CD14-positive monocyte (primary cell): ENCODE data around the gene FGF5. TPM values are rescaled to one million over a fixed set of nuclear protein-coding genes. Genes with fewer than 3 reads are reported as not detected.

Source experiments
- DNase-seq, 3 donors: peaks; one replicate each; pipeline ENCODE4 v3.0.0-alpha.2; 2011 to 2022
- H2AFZ ChIP-seq: 2 replicates; pipeline ENCODE4 v1.6.0; 2012; ENCODE audit warnings: mild to moderate bottlenecking, low read depth, low read length, inconsistent platforms; ENCODE audit not compliant: insufficient read depth, poor library complexity, severe bottlenecking
- H3K27ac ChIP-seq, 2 donors: 1 replicate in 1 of 2; 2 replicates in 1 of 2; pipeline ENCODE4 v1.5.1; 2012 to 2013; ENCODE audit warnings: low read length in 2 of 2, control low read depth in 1 of 2, inconsistent platforms in 1 of 2, low read depth in 1 of 2, mild to moderate bottlenecking in 1 of 2
- H3K27me3 ChIP-seq, 2 donors: one replicate each; pipeline versions ENCODE4 v1.6.0 to v1.6.1; 2011 to 2013; ENCODE audit warnings: low read length in 2 of 2; ENCODE audit not compliant: control insufficient read depth in 2 of 2, insufficient read depth in 2 of 2
- H3K36me3 ChIP-seq, 2 donors: replicated peaks in 1 of 2; 1 replicate in 1 of 2; 2 replicates in 1 of 2; pipeline versions ENCODE4 v1.5.1 to v1.6.1; 2012 to 2013; ENCODE audit warnings: low read length in 2 of 2, control low read depth in 1 of 2, inconsistent platforms in 1 of 2, mild to moderate bottlenecking in 1 of 2; ENCODE audit not compliant: insufficient read depth in 2 of 2, control insufficient read depth in 1 of 2
- H3K4me1 ChIP-seq, 2 donors: 1 replicate in 1 of 2; 2 replicates in 1 of 2; pipeline versions ENCODE4 v1.5.1 to v1.6.1; 2012 to 2013; ENCODE audit warnings: low read length in 2 of 2, control low read depth in 1 of 2, inconsistent platforms in 1 of 2, mild to moderate bottlenecking in 1 of 2, moderate library complexity in 1 of 2; ENCODE audit not compliant: insufficient read depth in 2 of 2, control insufficient read depth in 1 of 2
- H3K4me2 ChIP-seq: replicated peaks from 2 replicates; pipeline ENCODE3; 2012; ENCODE audit warnings: low read length, moderate library complexity, mild to moderate bottlenecking; ENCODE audit not compliant: poor library complexity, severe bottlenecking; ENCODE audit errors: extremely low read depth
- H3K4me3 ChIP-seq, 3 experiments: fragments of 200-600 bp in 1 of 3; sonication (generic) in 1 of 3; replicated peaks in 1 of 3; 1 replicate in 2 of 3; 2 replicates in 1 of 3; pipeline ENCODE4 v1.5.1; 2011 to 2013; ENCODE audit warnings: low read length in 3 of 3, mild to moderate bottlenecking in 3 of 3, control low read depth in 2 of 3, low read depth in 2 of 3, inconsistent platforms in 1 of 3, moderate library complexity in 1 of 3
- H3K79me2 ChIP-seq: 2 replicates; pipeline ENCODE4 v1.6.0; 2012; ENCODE audit warnings: mild to moderate bottlenecking, control low read depth, inconsistent platforms, low read length, moderate library complexity; ENCODE audit not compliant: insufficient read depth
- H3K9ac ChIP-seq: 2 replicates; pipeline ENCODE4 v1.6.0; 2017; ENCODE audit warnings: low read length, mild to moderate bottlenecking; ENCODE audit not compliant: insufficient read depth, poor library complexity, severe bottlenecking
- H3K9me3 ChIP-seq, 2 donors: replicated peaks in 1 of 2; 1 replicate in 1 of 2; 2 replicates in 1 of 2; pipeline versions ENCODE4 v1.5.1 to v1.6.1; 2012 to 2013; ENCODE audit warnings: low read length in 2 of 2, control low read depth in 1 of 2; ENCODE audit not compliant: control insufficient read depth in 1 of 2, insufficient read depth in 1 of 2
- H4K20me1 ChIP-seq: 2 replicates; pipeline ENCODE4 v1.6.0; 2012; ENCODE audit warnings: mild to moderate bottlenecking, low read length, control low read depth, moderate library complexity; ENCODE audit not compliant: insufficient read depth
- H3K27ac Mint-ChIP-seq, 7 donors: one replicate each; pipeline ENCODE4 v1.8.0; 2020; ENCODE audit warnings: mild to moderate bottlenecking in 7 of 7, mixed read lengths in 7 of 7, moderate library complexity in 6 of 7, inconsistent platforms in 2 of 7
- H3K27me3 Mint-ChIP-seq, 3 donors: one replicate each; pipeline ENCODE4 v1.8.0; 2021 to 2022; ENCODE audit warnings: low read depth in 3 of 3, mild to moderate bottlenecking in 3 of 3, mixed read lengths in 3 of 3, moderate library complexity in 3 of 3, inconsistent platforms in 1 of 3
- H3K36me3 Mint-ChIP-seq, 2 donors: one replicate each; pipeline ENCODE4 v1.8.0; 2020; ENCODE audit warnings: mixed read lengths in 2 of 2, inconsistent platforms in 1 of 2, mild to moderate bottlenecking in 1 of 2
- H3K4me1 Mint-ChIP-seq: one replicate; pipeline ENCODE4 v1.8.0; 2020; ENCODE audit warnings: mild to moderate bottlenecking, mixed read lengths
- H3K4me3 Mint-ChIP-seq, 2 donors: one replicate each; pipeline ENCODE4 v1.8.0; 2020; ENCODE audit warnings: mild to moderate bottlenecking in 2 of 2, mixed read lengths in 2 of 2, moderate library complexity in 1 of 2
- H3K9me3 Mint-ChIP-seq, 7 donors: one replicate each; pipeline ENCODE4 v1.8.0; 2020 to 2022; ENCODE audit warnings: mixed read lengths in 7 of 7, mild to moderate bottlenecking in 6 of 7, moderate library complexity in 6 of 7, inconsistent platforms in 2 of 7
- WGBS: methylation state at CpG from one replicate; pipeline ENCODE4 v1.1.5; 2013; ENCODE audit warnings: missing lambda C conversion rate; ENCODE audit not compliant: insufficient coverage; 5-methylcytosine and 5-hydroxymethylcytosine counted together
- intact Hi-C, 2 donors: fragments of 100-400 bp; cut with micrococcal nuclease; formaldehyde crosslinking; loops; one replicate each; pipeline versions ENCODE4 v1.15.0 to v1.15.1; 2023
- polyA plus RNA-seq, 3 donors: library from polyadenylated mRNA; depleted of rRNA in 1 of 3; unstranded in 2 of 3; stranded (reverse) in 1 of 3; fragments of 300-500 nt in 2 of 3; fragments of >200 nt in 1 of 3; fragmentation: Illumina TruSeq in 2 of 3; gene quantifications; 1 replicate in 2 of 3; 2 replicates in 1 of 3; pipeline ENCODE4 v1.2.3, GENCODE V29; 2012 to 2021
- TF ChIP-seq, protein P1 (sequence below): fragments of 200-600 bp; IDR thresholded peaks from one replicate; pipeline ENCODE4 v1.8.0; 2022; ENCODE audit warnings: antibody characterized with exemption, mild to moderate bottlenecking

Gene FGF5
- polyA plus RNA-seq, 3 donors, result not detected

- intact Hi-C loops, result no loop called here
- WGBS, result 100% methylated on average over 1 of the region's 1 CpG
- no peaks in the 10 kb centered on the region for H3K36me3 ChIP-seq
- H2AFZ ChIP-seq, result no peak overlapping the region
- H3K36me3 Mint-ChIP-seq, result no peaks in the 10 kb centered on the region
- no peak overlapping the region for H3K4me2 ChIP-seq
- no peaks in the 10 kb centered on the region for H3K4me1 ChIP-seq
- H3K27ac Mint-ChIP-seq, result no peak overlapping the region
- H3K9ac ChIP-seq, result no peak overlapping the region
- no peak overlapping the region for H3K27ac ChIP-seq
- H3K9me3 ChIP-seq, result no peaks in the 10 kb centered on the region
- H3K4me3 ChIP-seq, result no peak overlapping the region
- H3K79me2 ChIP-seq, result no peaks in the 10 kb centered on the region
- no peaks in the 10 kb centered on the region for H3K9me3 Mint-ChIP-seq
- peaks cover 4% of the 10 kb centered on the region for H3K4me1 Mint-ChIP-seq
- no peaks in the 10 kb centered on the region for H3K27me3 ChIP-seq
- TF ChIP-seq, protein P1, sequence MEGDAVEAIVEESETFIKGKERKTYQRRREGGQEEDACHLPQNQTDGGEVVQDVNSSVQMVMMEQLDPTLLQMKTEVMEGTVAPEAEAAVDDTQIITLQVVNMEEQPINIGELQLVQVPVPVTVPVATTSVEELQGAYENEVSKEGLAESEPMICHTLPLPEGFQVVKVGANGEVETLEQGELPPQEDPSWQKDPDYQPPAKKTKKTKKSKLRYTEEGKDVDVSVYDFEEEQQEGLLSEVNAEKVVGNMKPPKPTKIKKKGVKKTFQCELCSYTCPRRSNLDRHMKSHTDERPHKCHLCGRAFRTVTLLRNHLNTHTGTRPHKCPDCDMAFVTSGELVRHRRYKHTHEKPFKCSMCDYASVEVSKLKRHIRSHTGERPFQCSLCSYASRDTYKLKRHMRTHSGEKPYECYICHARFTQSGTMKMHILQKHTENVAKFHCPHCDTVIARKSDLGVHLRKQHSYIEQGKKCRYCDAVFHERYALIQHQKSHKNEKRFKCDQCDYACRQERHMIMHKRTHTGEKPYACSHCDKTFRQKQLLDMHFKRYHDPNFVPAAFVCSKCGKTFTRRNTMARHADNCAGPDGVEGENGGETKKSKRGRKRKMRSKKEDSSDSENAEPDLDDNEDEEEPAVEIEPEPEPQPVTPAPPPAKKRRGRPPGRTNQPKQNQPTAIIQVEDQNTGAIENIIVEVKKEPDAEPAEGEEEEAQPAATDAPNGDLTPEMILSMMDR, result no peak
- peaks cover 0 to 2% (median 0%) of the 10 kb centered on the region in 3 donors for H3K27me3 Mint-ChIP-seq
- H3K4me3 Mint-ChIP-seq, result no peak overlapping the region
- no peak for DNase-seq
- H4K20me1 ChIP-seq, result no peaks in the 10 kb centered on the region
Measured at GRCh38 chr4:80249144-80249543, 17.3 kb upstream of the FGF5 start.

GRCh38 chr4:80252427-80252826 lies 14.0 kb upstream of the FGF5 start:
- Histone ChIP-seq H3K9me3 (no peaks in the 10 kb centered on the region), H4K20me1 (no peaks in the 10 kb centered on the region), H3K27ac (no peak overlapping the region), H3K4me1 (no peaks in the 10 kb centered on the region), H3K27me3 (peaks cover 0 to 5% of the 10 kb centered on the region in 2 donors), H3K79me2 (no peaks in the 10 kb centered on the region), H2AFZ (no peak overlapping the region), H3K4me3 (no peak overlapping the region), H3K36me3 (no peaks in the 10 kb centered on the region), H3K4me2 (no peak overlapping the region), H3K9ac (no peak overlapping the region)
- H3K36me3 Mint-ChIP-seq, result no peaks in the 10 kb centered on the region
- no peak overlapping the region for H3K4me3 Mint-ChIP-seq
- H3K27ac Mint-ChIP-seq, result no peak overlapping the region
- intact Hi-C loops, result no loop called here
- no peaks in the 10 kb centered on the region for H3K9me3 Mint-ChIP-seq
- H3K27me3 Mint-ChIP-seq, result peaks cover 8 to 16% (median 11%) of the 10 kb centered on the region in 3 donors
- no peak for DNase-seq
- TF ChIP-seq, protein P1, result no peak
- peaks cover 4% of the 10 kb centered on the region for H3K4me1 Mint-ChIP-seq
